HL-60 (cell line): Measurements from ENCODE around the gene NFATC1.

Experiments
- DNase-seq, 2 experiments: peaks; one replicate each; pipeline ENCODE4 v3.0.0-alpha.2; 2010 to 2020; ENCODE audit warnings: low read depth in 1 of 2, low spot score in 1 of 2
- H3K27ac ChIP-seq: fragments of 250-450 bp; sonication (Bioruptor Pico); replicated peaks from 2 replicates; pipeline ENCODE4 v1.5.1; 2020; ENCODE audit warnings: mild to moderate bottlenecking, moderate library complexity
- H3K27me3 ChIP-seq: fragments of 250-450 bp; sonication (Bioruptor Pico); 2 replicates; pipeline ENCODE4 v1.5.1; 2021; ENCODE audit warnings: mild to moderate bottlenecking, moderate library complexity; ENCODE audit not compliant: insufficient read depth, poor library complexity, severe bottlenecking
- H3K4me3 ChIP-seq: replicated peaks from 2 replicates; pipeline ENCODE4 v1.5.1; 2011; ENCODE audit warnings: mild to moderate bottlenecking, control low read depth, low read length; ENCODE audit not compliant: insufficient read depth
- CTCF ChIP-seq: IDR thresholded peaks from one replicate; pipeline ENCODE4 v1.5.1; 2011; ENCODE audit warnings: low read length, control low read depth, inconsistent platforms; ENCODE audit not compliant: insufficient read depth
- GABPA ChIP-seq: IDR thresholded peaks from 2 replicates; pipeline ENCODE4 v1.6.1; 2012; ENCODE audit warnings: low read depth
- POLR2AphosphoS5 ChIP-seq: IDR thresholded peaks from 2 replicates; pipeline ENCODE4 v1.6.1; 2012; ENCODE audit warnings: low read depth
- REST ChIP-seq: IDR thresholded peaks from 2 replicates; pipeline ENCODE4 v1.6.1; 2012; ENCODE audit warnings: low read depth; ENCODE audit not compliant: insufficient replicate concordance
- SPI1 ChIP-seq: IDR thresholded peaks from 2 replicates; pipeline ENCODE4 v1.6.1; 2012; ENCODE audit warnings: low read depth, mild to moderate bottlenecking, borderline replicate concordance

Gene NFATC1

DNA sequence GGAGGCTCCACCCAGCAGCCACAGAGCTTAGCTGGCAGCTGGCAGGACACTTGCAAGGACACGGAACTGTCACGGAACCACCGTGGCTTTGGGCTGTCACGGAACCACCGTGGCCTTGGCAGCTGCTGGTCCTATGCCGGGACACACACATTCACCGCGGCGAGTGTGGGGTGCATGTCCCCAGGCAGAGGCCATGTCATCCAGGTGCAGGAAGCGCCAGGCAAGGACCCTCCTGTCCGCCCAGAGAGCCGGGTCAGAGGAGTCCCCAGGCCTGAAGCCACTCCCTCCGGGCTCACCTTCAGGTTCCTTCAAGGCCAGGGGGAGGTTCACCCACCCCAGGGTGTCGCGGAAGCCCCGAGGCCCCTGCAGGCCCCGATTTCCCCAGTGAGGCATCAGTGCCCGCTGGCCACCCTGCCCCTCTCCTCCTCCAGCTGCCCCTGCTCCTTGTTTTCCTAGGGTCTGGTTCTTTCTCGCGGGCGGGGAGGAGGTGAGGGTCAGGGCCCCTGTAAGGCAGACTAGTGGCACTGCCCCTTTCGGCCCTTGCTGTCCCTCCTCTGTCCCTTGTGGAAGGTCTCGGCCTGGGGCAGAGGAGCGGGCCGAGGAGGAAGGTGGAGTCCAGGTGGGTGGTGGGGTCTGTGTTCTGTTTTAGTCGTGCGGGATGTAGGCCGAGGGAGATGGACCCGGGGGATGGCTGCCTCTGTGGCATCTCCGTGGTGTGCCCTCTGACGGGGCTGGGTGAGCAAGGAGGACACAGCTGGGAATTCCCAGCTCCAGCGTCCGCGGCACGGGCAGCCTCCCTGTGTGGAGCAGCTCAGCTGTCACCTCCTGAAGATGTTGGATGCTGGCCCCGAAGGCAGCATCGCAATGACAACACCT lies 60.6 kb downstream of the NFATC1 start:
- H3K4me3 ChIP-seq: no peak overlapping the region
- no peaks in the 10 kb centered on the region for H3K27me3 ChIP-seq
- no peak for DNase-seq
- no peak overlapping the region for H3K27ac ChIP-seq
- no peak for TF ChIP-seq GABPA
- TF ChIP-seq CTCF: no peak
- no peak for TF ChIP-seq SPI1
- no peak for TF ChIP-seq POLR2AphosphoS5
- no peak for TF ChIP-seq REST

GRCh38 chr18:79457239-79457638 lies 61.5 kb downstream of the NFATC1 start:
- H3K27me3 ChIP-seq: no peaks in the 10 kb centered on the region
- DNase-seq: no peak
- no peak overlapping the region for H3K27ac ChIP-seq
- no peak overlapping the region for H3K4me3 ChIP-seq
- TF ChIP-seq REST: no peak
- TF ChIP-seq CTCF: no peak
- TF ChIP-seq SPI1: no peak
- no peak for TF ChIP-seq POLR2AphosphoS5
- no peak for TF ChIP-seq GABPA

- no peak overlapping the region for H3K4me3 ChIP-seq
- no peak for DNase-seq
- TF ChIP-seq GABPA: no peak
- H3K27me3 ChIP-seq: no peaks in the 10 kb centered on the region
- H3K27ac ChIP-seq: no peak overlapping the region
Observed at GRCh38 chr18:79457652-79458051, 61.9 kb downstream of the NFATC1 start.

DNA sequence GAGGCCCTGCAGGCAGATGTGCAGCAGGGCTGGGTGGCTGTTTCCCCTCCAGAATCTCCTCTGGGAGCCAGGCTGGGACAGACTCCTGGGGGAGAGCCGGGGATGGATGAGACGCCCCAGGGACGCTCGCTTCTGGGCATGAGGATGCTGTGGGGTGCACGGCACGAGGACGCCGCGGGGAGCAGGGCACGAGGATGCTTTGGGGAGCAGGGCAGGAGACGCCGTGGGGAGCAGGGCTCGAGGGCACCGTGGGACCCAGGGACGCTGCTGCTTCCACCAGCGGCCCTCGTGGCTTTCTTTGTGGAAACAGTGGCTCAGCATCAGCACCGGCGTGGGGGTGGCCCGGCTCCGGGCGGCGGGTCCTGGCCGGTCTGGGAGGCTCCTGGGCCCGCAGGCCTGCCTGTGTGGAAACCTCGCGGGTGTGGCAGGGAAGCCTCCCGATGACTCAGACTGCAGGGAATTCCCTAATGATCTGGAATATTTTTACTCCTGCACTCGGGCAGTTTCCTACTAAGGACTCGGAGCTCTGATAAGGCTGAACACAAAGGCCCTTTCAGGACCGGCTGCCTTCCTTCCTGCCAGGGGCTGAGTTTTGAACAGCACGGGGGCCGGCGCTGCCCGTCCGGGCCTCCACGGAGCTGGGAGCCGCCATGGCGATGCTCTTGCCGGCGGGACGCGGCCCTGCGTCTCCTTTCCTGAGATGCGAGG lies 62.6 kb downstream of the NFATC1 start:
- no peak for DNase-seq
- no peak overlapping the region for H3K4me3 ChIP-seq
- no peaks in the 10 kb centered on the region for H3K27me3 ChIP-seq
- H3K27ac ChIP-seq: no peak overlapping the region
- TF ChIP-seq SPI1 (no peak), GABPA (no peak), POLR2AphosphoS5 (no peak)
